Measurements from ENCODE around the gene TMEM143. TPM values are rescaled to one million over a fixed set of nuclear protein-coding genes. Genes with fewer than 3 reads are reported as not detected.

TMEM143 gene
- total RNA-seq, 1 donor from 2014 or later, result 8.5 TPM

DNA sequence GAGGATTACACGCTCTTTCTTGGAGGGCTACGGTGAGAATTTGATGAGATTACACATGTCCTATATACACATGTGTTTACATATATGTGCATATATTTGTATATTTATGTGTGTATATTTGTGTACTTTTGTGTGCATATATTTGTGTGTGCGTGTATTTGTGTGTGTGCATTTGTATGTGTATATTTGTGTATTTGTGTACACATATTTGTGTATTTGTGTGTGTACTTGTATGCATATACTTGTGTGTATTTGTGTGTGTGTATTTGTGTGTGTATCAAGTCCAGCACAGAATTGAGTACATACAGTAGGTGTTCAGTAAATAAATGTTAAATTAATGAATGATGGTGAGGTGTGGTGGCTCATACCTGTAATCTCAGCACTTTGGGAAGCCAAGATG is 1.8 kb downstream of the TMEM143 start:
- Mint-ChIP-seq H3K36me3 (ENCODE audit: low read depth, unreplicated experiment) (peaks cover 5% of the 10 kb centered on the region), H3K27me3 (ENCODE audit: unreplicated experiment) (peaks cover 3% of the 10 kb centered on the region), H3K4me3 (ENCODE audit: unreplicated experiment) (peak overlapping the region; percentile 66), H3K9me3 (ENCODE audit: unreplicated experiment) (no peaks in the 10 kb centered on the region), H3K4me1 (ENCODE audit: unreplicated experiment) (peaks cover 10% of the 10 kb centered on the region), H3K27ac (ENCODE audit: unreplicated experiment) (no peak overlapping the region)
- TF ChIP-seq CTCF (IDR thresholded peaks at IDR 0.05; ENCODE audit: unreplicated experiment), result no peak
- DNase-seq (ENCODE audit: low spot score), result no peak

- H3K27ac Mint-ChIP-seq (ENCODE audit: unreplicated experiment), result no peak overlapping the region
- peaks cover 3% of the 10 kb centered on the region for H3K27me3 Mint-ChIP-seq (ENCODE audit: unreplicated experiment)
- H3K4me3 Mint-ChIP-seq (ENCODE audit: unreplicated experiment), result no peak overlapping the region
- peaks cover 10% of the 10 kb centered on the region for H3K4me1 Mint-ChIP-seq (ENCODE audit: unreplicated experiment)
- peaks cover 5% of the 10 kb centered on the region for H3K36me3 Mint-ChIP-seq (ENCODE audit: low read depth, unreplicated experiment)
- no peaks in the 10 kb centered on the region for H3K9me3 Mint-ChIP-seq (ENCODE audit: unreplicated experiment)
- TF ChIP-seq CTCF (IDR thresholded peaks at IDR 0.05; ENCODE audit: unreplicated experiment), result no peak
- DNase-seq (ENCODE audit: low spot score), result no peak
Measured at GRCh38 chr19:48359123-48359522, 4.6 kb downstream of the TMEM143 start.

- Mint-ChIP-seq H3K9me3 (ENCODE audit: unreplicated experiment) (no peaks in the 10 kb centered on the region), H3K4me3 (ENCODE audit: unreplicated experiment) (no peak overlapping the region), H3K27ac (ENCODE audit: unreplicated experiment) (no peak overlapping the region), H3K4me1 (ENCODE audit: unreplicated experiment) (peaks cover 6% of the 10 kb centered on the region), H3K36me3 (ENCODE audit: low read depth, unreplicated experiment) (peaks cover 5% of the 10 kb centered on the region), H3K27me3 (ENCODE audit: unreplicated experiment) (peaks cover 3% of the 10 kb centered on the region)
- no peak for TF ChIP-seq CTCF (IDR thresholded peaks at IDR 0.05; ENCODE audit: unreplicated experiment)
- DNase-seq (ENCODE audit: low spot score), result no peak
Measured at GRCh38 chr19:48355365-48355954, 8.3 kb downstream of the TMEM143 start.

DNA sequence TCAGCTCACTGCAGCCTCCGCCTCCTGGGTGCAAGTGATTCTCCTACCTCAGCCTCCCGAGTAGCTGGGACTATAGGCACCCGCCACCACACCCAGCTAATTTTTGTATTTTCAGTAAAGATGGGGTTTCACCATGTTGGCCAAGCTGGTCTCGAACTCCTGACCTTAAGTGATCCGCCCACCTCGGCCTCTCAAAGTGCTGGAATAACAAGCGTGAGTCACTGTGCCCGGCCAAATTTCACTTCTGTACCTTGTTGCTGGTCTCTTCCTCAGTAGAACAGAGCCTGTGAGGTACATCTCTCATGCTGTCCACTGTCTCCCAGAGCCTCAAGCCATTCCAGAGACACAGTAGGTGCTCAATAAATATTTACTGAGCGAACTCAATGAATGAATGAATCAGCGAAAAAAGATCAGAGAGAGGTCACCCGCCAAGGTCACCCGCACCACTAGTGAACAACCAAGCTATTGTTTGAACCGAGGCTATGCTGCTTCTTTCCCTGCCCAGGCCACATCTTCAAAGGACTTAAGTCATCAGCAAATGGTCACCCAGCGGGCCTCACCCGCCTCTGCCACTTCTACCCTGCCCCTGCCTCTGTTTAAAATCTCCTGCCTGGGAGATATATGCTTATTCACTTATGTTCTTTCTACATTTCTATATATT is 9.3 kb downstream of the TMEM143 start:
- H3K27ac Mint-ChIP-seq (ENCODE audit: unreplicated experiment), result no peak overlapping the region
- peaks cover 3% of the 10 kb centered on the region for H3K27me3 Mint-ChIP-seq (ENCODE audit: unreplicated experiment)
- no peaks in the 10 kb centered on the region for H3K4me1 Mint-ChIP-seq (ENCODE audit: unreplicated experiment)
- H3K4me3 Mint-ChIP-seq (ENCODE audit: unreplicated experiment), result no peak overlapping the region
- H3K9me3 Mint-ChIP-seq (ENCODE audit: unreplicated experiment), result no peaks in the 10 kb centered on the region
- TF ChIP-seq CTCF (IDR thresholded peaks at IDR 0.05; ENCODE audit: unreplicated experiment), result no peak
- no peak for DNase-seq (ENCODE audit: low spot score)
- H3K36me3 Mint-ChIP-seq (ENCODE audit: low read depth, unreplicated experiment), result peaks cover 5% of the 10 kb centered on the region

GRCh38 chr19:48353677-48354076 is 10.1 kb downstream of the TMEM143 start:
- H3K27me3 Mint-ChIP-seq (ENCODE audit: unreplicated experiment), result peaks cover 1% of the 10 kb centered on the region
- no peak overlapping the region for H3K4me3 Mint-ChIP-seq (ENCODE audit: unreplicated experiment)
- H3K36me3 Mint-ChIP-seq (ENCODE audit: low read depth, unreplicated experiment), result peaks cover 4% of the 10 kb centered on the region
- no peak overlapping the region for H3K27ac Mint-ChIP-seq (ENCODE audit: unreplicated experiment)
- no peak for DNase-seq (ENCODE audit: low spot score)
- no peaks in the 10 kb centered on the region for H3K9me3 Mint-ChIP-seq (ENCODE audit: unreplicated experiment)
- no peaks in the 10 kb centered on the region for H3K4me1 Mint-ChIP-seq (ENCODE audit: unreplicated experiment)
- TF ChIP-seq CTCF (IDR thresholded peaks at IDR 0.05; ENCODE audit: unreplicated experiment), result no peak
